ENCODE results near the gene SMYD5. TPM values are rescaled to one million over a fixed set of nuclear protein-coding genes. Genes with fewer than 3 reads are reported as not detected.
A peak's percentile ranks its signal among the peaks of the same experiment; 100 is the strongest.

SMYD5 gene
- total RNA-seq, 2 donors from 2014 or later: 27.2 to 47.1 TPM

DNA sequence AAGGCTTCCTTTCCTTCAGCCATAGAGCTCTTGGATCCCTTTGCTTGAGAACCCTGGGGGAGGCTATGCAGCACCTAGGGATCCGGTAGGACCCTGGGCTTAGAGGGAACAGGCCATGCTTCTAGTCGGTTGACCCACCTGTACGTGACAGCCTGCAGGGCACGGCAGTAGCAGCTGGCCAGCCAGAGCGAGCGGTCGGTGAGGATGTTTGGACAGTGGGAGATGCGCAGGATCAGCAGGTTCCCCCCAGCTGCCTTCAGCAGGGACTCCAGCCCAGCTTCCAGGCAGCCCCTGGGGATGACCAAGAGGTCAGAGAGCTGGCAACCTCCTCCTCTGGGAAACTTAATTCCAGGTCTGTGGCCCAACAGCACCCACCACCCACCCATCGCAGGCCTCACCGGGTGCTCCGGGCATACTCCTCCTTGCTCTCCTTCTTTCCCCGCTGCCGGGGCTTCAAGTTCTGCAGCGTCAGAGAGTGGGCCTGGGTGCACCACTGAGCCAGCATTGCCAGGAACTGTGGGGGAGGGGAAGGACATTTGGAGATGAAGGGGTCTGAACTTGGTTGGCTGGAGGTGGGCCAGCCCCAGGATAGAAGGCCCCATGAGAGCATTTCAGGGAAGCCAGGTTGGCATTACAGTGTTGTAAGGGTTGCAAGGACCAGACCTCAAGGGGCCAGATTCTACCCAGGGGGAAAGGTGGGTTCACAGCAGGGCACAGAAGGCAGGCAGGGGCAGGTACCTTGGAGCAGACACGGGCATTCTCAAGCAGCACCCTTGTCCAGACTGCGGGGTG lies 49.7 kb downstream of the SMYD5 start:
- ATAC-seq (no peak), DNase-seq (ENCODE audit: low spot score) (no peak)
- peaks cover 12 to 13% of the 10 kb centered on the region in 2 donors for H3K4me1 Mint-ChIP-seq (ENCODE audit: low read depth in 2 of 2)
- H3K4me3 Mint-ChIP-seq: no peak overlapping the region
- H3K36me3 Mint-ChIP-seq: peaks cover 6% of the 10 kb centered on the region
- no peak overlapping the region for H3K27ac Mint-ChIP-seq
- H3K27me3 Mint-ChIP-seq: no peaks in the 10 kb centered on the region
- H3K9me3 Mint-ChIP-seq: no peaks in the 10 kb centered on the region

- H3K9me3 Mint-ChIP-seq: no peaks in the 10 kb centered on the region
- DNase-seq (ENCODE audit: low spot score): no peak
- H3K27me3 Mint-ChIP-seq: no peaks in the 10 kb centered on the region
- no peak for ATAC-seq
- no peak overlapping the region for H3K4me3 Mint-ChIP-seq
- no peak overlapping the region for H3K27ac Mint-ChIP-seq
- peaks cover 6% of the 10 kb centered on the region for H3K36me3 Mint-ChIP-seq
- peaks cover 12 to 13% of the 10 kb centered on the region in 2 donors for H3K4me1 Mint-ChIP-seq (ENCODE audit: low read depth in 2 of 2)
Measured at GRCh38 chr2:73264332-73264606, 50.2 kb downstream of the SMYD5 start.

- Mint-ChIP-seq H3K27ac (no peak overlapping the region), H3K36me3 (peaks cover 6% of the 10 kb centered on the region), H3K9me3 (no peaks in the 10 kb centered on the region), H3K4me3 (no peak overlapping the region), H3K27me3 (no peaks in the 10 kb centered on the region), H3K4me1 (ENCODE audit: low read depth in 2 of 2) (peaks cover 13% of the 10 kb centered on the region in 2 donors)
- DNase-seq (ENCODE audit: low spot score): no peak
- no peak for ATAC-seq
Measured at GRCh38 chr2:73264783-73265182, 50.7 kb downstream of the SMYD5 start.

GRCh38 chr2:73265298-73266060 lies 51.4 kb downstream of the SMYD5 start:
- Mint-ChIP-seq H3K4me1 (ENCODE audit: low read depth in 2 of 2) (peaks cover 13 to 16% of the 10 kb centered on the region in 2 donors), H3K27me3 (peaks cover 0 to 3% of the 10 kb centered on the region in 2 donors), H3K4me3 (no peak overlapping the region), H3K9me3 (no peaks in the 10 kb centered on the region), H3K27ac (no peak overlapping the region), H3K36me3 (peaks cover 6% of the 10 kb centered on the region)
- DNase-seq (ENCODE audit: low spot score) (no peak), ATAC-seq (no peak)

- H3K27ac Mint-ChIP-seq: no peak overlapping the region
- peaks cover 13 to 16% of the 10 kb centered on the region in 2 donors for H3K4me1 Mint-ChIP-seq (ENCODE audit: low read depth in 2 of 2)
- ATAC-seq: no peak
- peaks cover 6% of the 10 kb centered on the region for H3K36me3 Mint-ChIP-seq
- H3K27me3 Mint-ChIP-seq: peaks cover 0 to 3% of the 10 kb centered on the region in 2 donors
- no peaks in the 10 kb centered on the region for H3K9me3 Mint-ChIP-seq
- DNase-seq (ENCODE audit: low spot score): no peak
- H3K4me3 Mint-ChIP-seq: no peak overlapping the region
Measured at GRCh38 chr2:73266061-73266901, 52.2 kb downstream of the SMYD5 start.

DNA sequence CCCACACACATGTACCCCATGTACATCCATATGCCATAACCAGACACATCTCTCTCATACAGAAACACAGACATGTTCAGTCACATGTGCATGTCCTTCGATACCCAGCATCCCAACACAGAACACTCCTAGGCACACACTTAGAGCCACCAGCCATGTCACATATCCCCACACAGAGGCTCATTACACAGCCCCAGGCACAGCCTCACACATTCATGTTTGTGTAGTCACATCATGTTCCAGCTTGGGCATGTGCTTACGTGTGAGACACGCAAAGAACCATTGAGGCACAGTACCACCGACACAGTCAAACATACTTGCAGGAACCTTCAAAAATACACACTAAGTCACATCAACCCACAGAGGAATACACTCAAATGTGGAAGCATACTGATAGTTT lies 53.0 kb downstream of the SMYD5 start:
- Mint-ChIP-seq H3K4me3 (no peak overlapping the region), H3K36me3 (peaks cover 6% of the 10 kb centered on the region), H3K4me1 (ENCODE audit: low read depth in 2 of 2) (peaks cover 13 to 16% of the 10 kb centered on the region in 2 donors), H3K9me3 (no peaks in the 10 kb centered on the region), H3K27ac (no peak overlapping the region), H3K27me3 (peaks cover 0 to 3% of the 10 kb centered on the region in 2 donors)
- DNase-seq (ENCODE audit: low spot score) (no peak), ATAC-seq (no peak)

DNA sequence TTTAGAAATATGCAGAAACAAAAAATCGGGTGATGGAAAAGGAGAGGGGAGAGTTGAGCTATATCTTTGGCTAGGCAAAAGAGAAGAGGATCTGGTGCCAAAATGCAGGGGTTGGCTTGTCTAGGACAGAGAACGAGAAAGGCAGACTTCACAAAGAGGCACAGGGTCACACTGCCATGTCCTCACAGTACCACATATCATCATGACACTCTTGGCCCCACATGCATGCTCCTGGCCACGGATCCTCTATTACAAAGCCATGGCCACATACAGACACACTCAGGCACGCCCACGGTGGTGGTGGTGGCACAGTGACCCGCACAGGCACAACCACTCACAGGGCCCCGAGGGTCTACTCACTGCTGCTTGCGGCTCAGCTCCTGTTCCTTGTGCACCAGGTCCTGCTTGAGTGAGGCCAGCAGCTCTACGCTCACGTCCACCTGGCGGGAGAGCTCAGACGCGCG lies 54.4 kb downstream of the SMYD5 start:
- DNase-seq (ENCODE audit: low spot score) (no peak), ATAC-seq (no peak)
- Mint-ChIP-seq H3K27me3 (peaks cover 0 to 3% of the 10 kb centered on the region in 2 donors), H3K4me1 (ENCODE audit: low read depth in 2 of 2) (peaks cover 13 to 16% of the 10 kb centered on the region in 2 donors), H3K27ac (no peak overlapping the region), H3K36me3 (peaks cover 6% of the 10 kb centered on the region), H3K9me3 (no peaks in the 10 kb centered on the region), H3K4me3 (peak overlapping the region; percentile 67)

DNA sequence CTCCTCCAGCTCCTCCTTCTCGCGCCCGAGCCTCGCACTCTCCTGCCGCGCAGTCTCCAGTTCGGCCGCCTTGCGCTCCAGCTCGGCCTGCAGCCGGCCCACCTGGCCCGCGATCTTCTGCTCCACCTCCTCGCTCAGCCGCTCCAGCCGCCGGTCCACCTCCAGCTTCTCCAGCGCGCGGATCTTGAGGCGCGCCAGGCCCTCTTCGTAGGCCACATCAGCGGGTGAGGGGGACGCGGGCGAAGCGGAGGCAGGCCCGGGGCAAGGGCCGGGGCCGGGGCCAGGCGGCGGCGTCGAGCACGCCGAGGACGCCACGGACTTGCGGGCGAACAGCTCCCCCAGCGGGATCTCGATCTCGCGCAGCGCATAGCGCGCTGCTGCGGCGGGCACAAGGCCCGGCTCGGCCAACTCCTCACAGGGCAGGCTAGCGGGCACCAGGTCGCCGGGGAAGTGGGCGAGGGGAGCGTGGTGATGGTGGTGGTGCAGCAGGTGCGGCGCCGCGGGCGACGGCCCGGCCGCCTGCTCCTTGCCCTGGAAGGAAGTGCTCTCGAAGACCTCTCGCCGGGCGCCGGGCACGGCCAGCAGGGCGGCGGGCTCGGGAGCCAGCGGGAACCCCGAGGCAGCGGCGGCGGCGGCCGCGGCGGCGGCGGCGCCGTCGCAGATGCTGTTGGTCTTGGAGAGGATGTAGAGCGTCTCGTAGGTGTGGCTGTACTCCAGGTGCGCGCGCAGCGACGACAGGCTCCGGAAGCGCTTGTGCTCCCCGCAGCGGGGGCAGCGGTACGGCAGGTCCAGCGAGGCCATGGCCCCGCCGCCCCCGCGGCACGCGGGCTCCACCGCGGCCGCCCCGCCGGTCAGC lies 55.0 kb downstream of the SMYD5 start:
- peaks cover 0 to 3% of the 10 kb centered on the region in 2 donors for H3K27me3 Mint-ChIP-seq
- H3K36me3 Mint-ChIP-seq: peaks cover 6% of the 10 kb centered on the region
- peak; percentile 78 for DNase-seq (ENCODE audit: low spot score)
- no peak overlapping the region for H3K27ac Mint-ChIP-seq
- H3K4me1 Mint-ChIP-seq (ENCODE audit: low read depth in 2 of 2): peaks cover 13 to 16% of the 10 kb centered on the region in 2 donors
- H3K4me3 Mint-ChIP-seq: no peak overlapping the region
- H3K9me3 Mint-ChIP-seq: no peaks in the 10 kb centered on the region
- ATAC-seq: peak; percentile 87 to 90

DNA sequence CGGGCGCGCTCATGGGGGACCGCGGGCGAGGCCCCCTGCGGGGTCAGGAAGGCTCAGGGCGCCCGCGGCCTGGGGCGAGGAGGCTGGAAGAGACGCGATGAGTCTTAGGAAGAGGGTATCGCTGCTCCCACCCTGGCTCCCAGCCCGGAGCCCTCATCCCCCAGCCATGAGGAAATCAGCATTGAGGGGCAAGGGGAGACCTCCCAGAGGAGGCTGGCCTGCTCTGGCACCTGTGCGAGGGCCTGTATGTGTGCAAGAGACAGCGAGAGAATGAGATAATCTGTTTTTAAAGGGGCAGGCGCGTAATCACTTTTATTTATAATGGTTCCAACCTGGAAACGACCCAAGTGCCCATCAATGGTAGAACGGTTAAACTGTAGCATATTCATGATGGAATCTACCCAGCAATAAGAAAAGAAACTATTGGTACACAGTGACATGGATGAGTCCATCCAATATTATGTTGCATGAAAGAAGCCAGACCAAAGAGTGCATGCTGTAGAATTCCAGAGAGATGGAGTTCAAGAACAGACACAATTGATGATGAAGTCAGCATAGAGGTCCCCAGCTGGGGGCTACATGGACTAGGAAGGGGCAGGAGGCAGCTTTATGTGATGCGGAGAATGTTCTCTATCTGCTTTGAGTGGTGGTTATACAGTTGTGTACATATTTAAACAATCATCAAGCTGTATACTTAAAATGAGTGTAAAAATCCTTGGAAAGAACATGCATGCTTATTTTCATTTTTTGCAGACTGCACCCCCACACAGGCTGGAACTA lies 55.8 kb downstream of the SMYD5 start:
- H3K27ac Mint-ChIP-seq: no peak overlapping the region
- DNase-seq (ENCODE audit: low spot score): no peak

GRCh38 chr2:73272270-73272669 lies 58.2 kb downstream of the SMYD5 start:
- ATAC-seq (no peak), DNase-seq (ENCODE audit: low spot score) (peak; percentile 20)
- Mint-ChIP-seq H3K4me3 (no peak overlapping the region), H3K27ac (no peak overlapping the region), H3K4me1 (ENCODE audit: low read depth in 2 of 2) (peaks cover 9 to 11% of the 10 kb centered on the region in 2 donors), H3K36me3 (peaks cover 6% of the 10 kb centered on the region), H3K27me3 (peaks cover 0 to 3% of the 10 kb centered on the region in 2 donors), H3K9me3 (no peaks in the 10 kb centered on the region)

More for the DNA sequence above, 55.8 kb downstream of the SMYD5 start:
- H3K4me1 Mint-ChIP-seq (ENCODE audit: low read depth in 2 of 2): peaks cover 13 to 16% of the 10 kb centered on the region in 2 donors
- no peak for ATAC-seq
- H3K9me3 Mint-ChIP-seq: no peaks in the 10 kb centered on the region
- peaks cover 6% of the 10 kb centered on the region for H3K36me3 Mint-ChIP-seq
- H3K27me3 Mint-ChIP-seq: peaks cover 0 to 3% of the 10 kb centered on the region in 2 donors
- H3K4me3 Mint-ChIP-seq: no peak overlapping the region

Measured in natural killer cell treated with Interleukin-12 subunit alpha and Interleukin-12 subunit beta and Interleukin-15 and Interleukin-18, amount 100 ng/mL, for 72 hours (primary cell).